ENCODE results near the gene CGB3.
A peak's percentile ranks its signal among the peaks of the same experiment; 100 is the strongest.
"Not testable (repeated sequence)": the region's sequence is repeated elsewhere in the genome, so short reads cannot be mapped to it uniquely, and the experiment has no call there.

The CGB3 gene

DNA sequence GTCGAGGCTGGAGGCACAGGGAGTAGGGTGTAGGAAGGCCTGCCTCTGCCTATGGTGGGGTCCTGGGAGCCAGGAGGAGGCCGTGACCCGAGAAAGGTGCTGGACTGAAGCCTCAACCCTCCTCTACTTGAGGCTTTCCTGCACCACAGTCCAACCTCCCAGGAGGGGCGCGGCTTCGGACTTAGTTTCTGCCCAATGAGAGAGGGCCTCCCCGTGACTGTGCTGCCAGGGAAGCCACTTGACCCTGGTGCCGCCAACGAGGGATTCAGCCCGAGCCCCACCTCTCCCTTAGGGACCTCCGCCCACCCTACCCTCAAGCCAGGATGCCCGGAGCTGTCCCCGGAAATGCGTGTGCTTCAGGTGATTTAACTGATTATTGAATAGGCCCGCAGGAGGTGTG lies at the start of gene CGB3:
TSS of gene CGB3 (minus strand) at position 101 of the 400 bp plus-strand sequence. CDS start 362 bp downstream, outside the sequence.
- not testable (repeated sequence) for DNase-seq (ENCODE audit: low read depth); H3K4me3 ChIP-seq (ENCODE audit: low read length)

DNA sequence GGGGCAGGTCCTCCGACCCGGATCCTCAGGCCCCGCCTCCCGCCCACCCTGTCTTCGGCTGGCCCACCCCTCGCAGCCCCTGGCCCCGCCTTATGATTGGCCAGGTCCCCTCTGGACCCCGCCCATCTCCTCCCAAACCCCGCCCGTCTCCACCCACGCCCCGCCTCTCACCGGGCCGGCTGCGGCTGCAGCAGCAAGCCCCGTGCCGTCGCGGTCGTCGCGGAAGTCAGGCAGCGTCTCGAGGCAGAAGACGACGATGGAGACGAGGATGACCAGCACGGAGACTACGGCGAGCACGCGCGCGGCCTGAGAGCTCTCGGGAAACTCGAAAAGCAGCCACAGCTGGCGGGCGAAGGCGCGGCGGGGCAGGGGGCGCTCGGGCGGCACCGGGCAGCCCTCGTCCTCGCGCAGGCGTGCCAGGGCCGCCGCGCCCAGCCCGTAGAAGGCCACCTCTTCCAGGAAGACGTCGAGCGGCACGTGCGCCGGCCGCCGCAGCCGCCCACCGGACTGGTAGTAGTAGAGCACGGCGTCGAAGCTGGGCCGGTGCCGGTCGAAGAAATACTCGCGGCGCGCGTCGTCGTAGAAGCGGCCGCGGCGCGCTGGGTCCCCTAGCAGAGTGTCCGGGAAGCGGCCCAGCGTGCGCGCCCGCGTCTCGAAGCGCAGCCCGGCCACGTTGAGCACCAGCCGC lies 47.9 kb upstream of the CGB3 start:
- no peak overlapping the region for H3K4me3 ChIP-seq (ENCODE audit: low read length)
- DNase-seq (ENCODE audit: low read depth): no peak
- TF ChIP-seq, protein P1, sequence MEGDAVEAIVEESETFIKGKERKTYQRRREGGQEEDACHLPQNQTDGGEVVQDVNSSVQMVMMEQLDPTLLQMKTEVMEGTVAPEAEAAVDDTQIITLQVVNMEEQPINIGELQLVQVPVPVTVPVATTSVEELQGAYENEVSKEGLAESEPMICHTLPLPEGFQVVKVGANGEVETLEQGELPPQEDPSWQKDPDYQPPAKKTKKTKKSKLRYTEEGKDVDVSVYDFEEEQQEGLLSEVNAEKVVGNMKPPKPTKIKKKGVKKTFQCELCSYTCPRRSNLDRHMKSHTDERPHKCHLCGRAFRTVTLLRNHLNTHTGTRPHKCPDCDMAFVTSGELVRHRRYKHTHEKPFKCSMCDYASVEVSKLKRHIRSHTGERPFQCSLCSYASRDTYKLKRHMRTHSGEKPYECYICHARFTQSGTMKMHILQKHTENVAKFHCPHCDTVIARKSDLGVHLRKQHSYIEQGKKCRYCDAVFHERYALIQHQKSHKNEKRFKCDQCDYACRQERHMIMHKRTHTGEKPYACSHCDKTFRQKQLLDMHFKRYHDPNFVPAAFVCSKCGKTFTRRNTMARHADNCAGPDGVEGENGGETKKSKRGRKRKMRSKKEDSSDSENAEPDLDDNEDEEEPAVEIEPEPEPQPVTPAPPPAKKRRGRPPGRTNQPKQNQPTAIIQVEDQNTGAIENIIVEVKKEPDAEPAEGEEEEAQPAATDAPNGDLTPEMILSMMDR (conservative IDR thresholded peaks at IDR 0.05; ENCODE audit: low read length): no peak

DNA sequence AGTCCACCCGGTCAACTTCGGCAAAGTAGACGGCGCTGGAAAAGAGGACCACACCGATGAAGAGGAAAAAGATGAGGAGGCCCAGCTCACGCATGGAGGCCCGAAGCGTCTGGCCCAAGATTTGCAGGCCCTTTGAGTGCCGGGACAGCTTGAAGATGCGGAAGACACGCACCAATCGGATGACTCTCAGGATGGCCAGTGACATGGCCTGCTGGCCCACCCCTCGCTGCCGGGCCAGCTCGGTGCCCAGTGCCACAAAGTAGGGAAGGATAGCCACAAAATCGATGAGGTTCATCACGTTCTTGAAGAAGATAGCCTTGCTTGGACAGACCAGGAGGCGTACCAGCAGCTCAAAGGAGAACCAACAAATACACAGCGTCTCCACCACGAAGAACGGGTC lies 46.3 kb upstream of the CGB3 start:
- no peak overlapping the region for H3K4me3 ChIP-seq (ENCODE audit: low read length)
- no peak for DNase-seq (ENCODE audit: low read depth)
- TF ChIP-seq, protein P1 (conservative IDR thresholded peaks at IDR 0.05; ENCODE audit: low read length): no peak

DNA sequence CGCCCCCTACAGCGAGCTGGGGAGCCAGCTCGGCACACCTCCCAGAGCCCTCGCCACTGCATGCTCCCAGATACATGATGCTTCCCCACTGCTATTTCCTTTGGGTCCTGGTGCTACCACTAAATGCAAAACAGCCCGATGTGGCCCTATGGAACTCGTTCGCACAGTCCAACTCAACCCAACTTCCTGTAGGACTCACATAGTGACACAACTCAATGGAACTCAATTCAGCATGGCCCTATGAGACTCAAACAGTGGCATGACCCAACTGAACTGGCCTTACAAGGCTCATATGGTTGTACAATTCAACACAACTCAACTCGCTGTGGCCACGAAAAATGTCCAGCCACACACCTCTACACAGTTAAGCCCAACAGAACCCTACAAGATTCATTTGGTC lies 44.9 kb upstream of the CGB3 start:
- no peak overlapping the region for H3K4me3 ChIP-seq (ENCODE audit: low read length)
- TF ChIP-seq, protein P1 (conservative IDR thresholded peaks at IDR 0.05; ENCODE audit: low read length): no peak
- DNase-seq (ENCODE audit: low read depth): no peak

DNA sequence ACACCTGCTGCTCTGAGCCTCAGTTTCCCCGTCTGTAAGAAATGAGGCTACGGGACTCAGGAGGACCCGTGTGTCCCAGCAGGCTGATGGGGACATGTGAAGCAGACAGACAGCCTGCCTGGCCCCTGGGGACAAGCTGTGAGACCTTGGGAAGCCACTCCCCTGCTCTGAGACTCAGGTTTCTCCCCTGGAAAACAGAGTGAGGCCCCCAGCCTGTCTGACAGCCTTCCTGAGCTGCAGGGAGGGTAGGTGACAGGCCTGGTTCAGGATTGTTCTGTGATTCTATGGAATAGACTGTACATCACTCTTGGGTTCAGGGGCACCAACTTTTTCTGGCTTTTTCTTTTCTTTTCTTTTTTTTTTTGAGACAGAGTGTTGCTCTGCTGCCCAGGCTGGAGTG lies 43.4 kb upstream of the CGB3 start:
- no peak for DNase-seq (ENCODE audit: low read depth)
- no peak overlapping the region for H3K4me3 ChIP-seq (ENCODE audit: low read length)
- TF ChIP-seq, protein P1 (conservative IDR thresholded peaks at IDR 0.05; ENCODE audit: low read length): no peak

DNA sequence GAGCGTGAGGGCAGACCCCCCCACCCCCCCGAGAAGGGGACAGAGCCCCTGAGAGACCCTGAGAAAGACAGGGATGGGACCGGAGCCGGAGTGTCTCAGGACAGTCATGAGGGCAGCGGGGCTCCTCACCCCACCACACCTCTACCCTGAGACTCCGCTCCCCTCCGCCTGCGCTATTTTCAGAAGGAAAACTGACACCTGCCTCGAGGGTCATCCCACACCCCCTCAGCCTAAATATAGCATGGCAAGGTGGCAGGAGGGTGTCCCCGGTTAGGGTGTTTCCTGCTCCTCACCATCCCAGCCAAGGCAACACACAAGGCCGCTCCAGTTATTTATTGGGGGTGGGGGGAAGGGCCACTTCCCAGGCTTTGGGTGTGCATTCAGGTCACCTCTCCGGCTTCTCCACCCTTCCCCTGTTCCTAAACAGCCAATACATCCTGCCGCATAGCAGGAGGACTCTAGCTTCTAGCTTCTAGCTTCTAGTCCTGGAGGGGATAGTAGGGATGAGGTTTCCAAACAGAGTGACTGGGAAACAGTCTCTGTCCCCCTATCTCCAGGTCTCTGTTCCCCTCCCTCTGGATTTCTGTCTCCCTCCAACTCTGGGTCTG lies 41.9 kb upstream of the CGB3 start:
- H3K4me3 ChIP-seq (ENCODE audit: low read length): no peak overlapping the region
- TF ChIP-seq, protein P1 (conservative IDR thresholded peaks at IDR 0.05; ENCODE audit: low read length): no peak
- DNase-seq (ENCODE audit: low read depth): no peak

DNA sequence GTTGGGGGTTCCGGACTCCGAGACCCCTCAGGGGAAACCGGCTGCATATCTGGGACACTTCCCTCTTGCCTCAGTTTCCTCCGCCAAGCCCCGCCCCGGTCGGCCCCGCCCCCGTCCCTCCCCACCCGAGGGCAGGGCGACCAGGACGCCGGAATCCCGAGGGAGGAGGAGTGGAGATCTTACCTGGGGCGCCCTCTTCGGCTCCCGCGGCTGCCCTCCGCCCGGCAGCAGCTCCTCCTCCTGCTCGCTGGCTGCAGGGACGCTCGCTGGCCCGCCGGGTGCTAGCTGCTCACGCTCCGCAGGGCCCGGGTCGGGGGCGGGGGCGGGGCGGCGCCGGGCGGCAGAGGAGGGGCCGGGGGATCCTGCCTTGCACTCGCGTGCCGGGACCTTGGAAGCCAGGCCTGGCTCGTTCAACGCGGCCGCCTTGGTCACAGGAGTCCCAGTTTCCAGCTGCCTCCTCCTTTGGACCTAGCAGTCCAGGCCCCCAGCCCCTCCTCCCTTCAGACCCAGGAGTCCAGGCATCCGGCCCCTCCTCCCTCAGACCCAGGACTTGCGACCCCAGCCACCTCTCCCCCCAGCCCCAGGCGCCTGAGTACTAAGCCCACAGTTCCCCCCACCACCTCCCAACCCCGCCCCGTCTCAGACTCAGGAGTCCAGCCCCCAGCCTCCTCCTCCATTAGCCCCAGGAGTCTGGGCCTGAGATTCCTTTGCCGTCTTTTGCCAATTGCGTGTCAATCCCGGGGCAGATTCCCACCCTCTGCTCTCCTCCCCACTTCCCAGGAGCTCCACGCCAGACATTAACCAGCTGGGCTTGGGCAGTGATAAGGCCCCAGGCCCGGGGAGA lies 40.9 kb upstream of the CGB3 start, which contains the start of gene NTF4:
TSS of gene NTF4 (minus strand) at position 51 of the 844 bp plus-strand sequence. CDS start 2,821 bp downstream, outside the sequence.
- no peak for DNase-seq (ENCODE audit: low read depth)
- H3K4me3 ChIP-seq (ENCODE audit: low read length): peak within 1 kb of the TSS; percentile 29
- TF ChIP-seq, protein P1 (conservative IDR thresholded peaks at IDR 0.05; ENCODE audit: low read length): no peak
